ENCODE measurements around the gene CSPG4. TPM values are rescaled to one million over a fixed set of nuclear protein-coding genes. Genes with fewer than 3 reads are reported as not detected.

Gene CSPG4
- total and polyA plus RNA-seq, 9 of the 15 experiments (the other 6 are each of a cell fraction or from before 2014, with no cell fraction given) = under 0.01 to 0.07 (median 0.04) TPM; not detected in 5

- TF ChIP-seq MGA (IDR thresholded peaks at IDR 0.05) (peak; percentile 72), THAP12 (CRISPR knock-in tag; IDR thresholded peaks at IDR 0.05) (no peak), ESRRB (CRISPR knock-in tag; IDR thresholded peaks at IDR 0.05; ENCODE audit: borderline replicate concordance) (peak; percentile 38; the same call in 1 of the 2 replicates), PHF20 (IDR thresholded peaks at IDR 0.05; ENCODE audit: partially characterized antibody) (peak; percentile 97), RNF2 (IDR thresholded peaks at IDR 0.05) (peak; percentile 87), HNRNPLL (IDR thresholded peaks at IDR 0.05; ENCODE audit: low read depth, low read length, poor library complexity, severe bottlenecking) (peak; percentile 92), HMGXB4 (CRISPR knock-in tag; IDR thresholded peaks at IDR 0.05) (0 out of 2 replicates have a peak, but pooled peaks have one; percentile 11), MYC (IDR thresholded peaks at IDR 0.05; ENCODE audit: low read depth, low read length) (peak; percentile 84), MYC (CRISPR knock-in tag; IDR thresholded peaks at IDR 0.05; ENCODE audit: borderline replicate concordance, low read depth) (peak; percentile 17; the same call in 1 of the 2 replicates)
These were observed 86.9 kb downstream of the CSPG4 start, which contains the start of gene SNUPN (continued) for GRCh38 chr15:75625542-75626347.
